Measurements from ENCODE around the gene ALOX5AP. TPM values are rescaled to one million over a fixed set of nuclear protein-coding genes. Genes with fewer than 3 reads are reported as not detected.
"Not testable (repeated sequence)": the region's sequence is repeated elsewhere in the genome, so short reads cannot be mapped to it uniquely, and the experiment has no call there.

ALOX5AP gene
- total and polyA plus RNA-seq, 2 experiments from 2014 or later = 0.49 TPM; not detected in 1

DNA sequence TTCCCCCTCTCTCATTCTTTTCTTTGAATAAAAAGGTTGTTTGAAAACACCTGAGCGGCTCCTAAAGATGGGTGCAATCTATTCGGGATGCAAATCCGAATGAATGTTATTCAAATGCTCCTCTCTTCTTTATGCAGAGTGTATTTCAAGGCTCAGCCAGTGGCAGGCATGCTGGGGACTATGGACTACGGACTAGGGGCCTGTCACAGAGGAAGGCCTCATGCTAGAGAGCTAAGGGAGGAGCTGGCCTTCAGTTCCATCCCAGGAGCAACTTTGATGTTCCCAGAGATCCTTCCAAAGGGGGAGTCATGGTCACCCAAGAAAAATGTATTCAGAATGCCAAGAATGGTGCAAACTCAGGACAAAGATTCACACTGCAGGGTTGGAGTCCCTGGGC, 9.3 kb downstream of the ALOX5AP start:
- H3K4me2 ChIP-seq (ENCODE audit: unreplicated experiment) = peak overlapping the region; percentile 47
- in situ Hi-C loops (cut with MboI) = no loop called here

DNA sequence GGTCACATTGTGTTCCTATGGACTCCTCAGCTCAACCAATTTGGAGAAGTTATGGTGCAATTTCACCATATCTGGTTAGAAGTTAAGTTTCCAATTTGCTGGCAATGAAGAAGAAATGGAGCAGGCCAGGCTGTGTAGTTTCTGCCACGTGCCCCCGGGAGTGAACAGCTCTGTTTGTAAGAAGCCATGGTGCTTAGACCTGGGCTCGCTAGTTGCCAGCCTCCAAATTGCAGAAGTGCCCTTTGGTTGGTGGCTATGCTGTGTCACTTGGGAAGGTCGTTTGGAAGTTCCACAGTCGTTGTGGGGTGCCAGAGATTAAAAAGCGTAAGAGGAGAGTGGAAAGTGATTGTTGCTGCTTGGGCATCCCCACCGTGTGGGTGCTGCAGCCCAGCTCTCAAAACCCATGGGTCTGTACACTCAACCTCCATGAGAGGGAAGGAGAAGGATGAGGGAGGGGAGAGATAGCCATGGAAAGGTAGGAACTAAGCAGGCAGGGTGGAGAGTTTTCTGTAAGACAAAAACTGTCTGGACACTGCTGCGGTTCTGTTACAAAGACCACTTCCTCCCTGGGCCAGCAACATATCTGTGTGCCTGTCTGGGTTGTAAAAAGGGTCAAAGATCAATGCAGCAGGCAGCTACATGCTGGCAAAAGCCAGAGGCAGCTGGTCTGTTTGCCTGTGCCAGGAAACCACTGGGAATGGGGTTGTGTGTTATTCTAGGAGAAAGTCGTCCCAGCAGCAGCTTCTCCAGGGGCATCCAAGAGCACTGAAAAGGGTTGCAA, 10.8 kb downstream of the ALOX5AP start:
- no peaks in the 10 kb centered on the region for H3K9me2 ChIP-seq (ENCODE audit: insufficient read depth)
- H3K4me1 ChIP-seq (ENCODE audit: insufficient read depth) = peaks cover 25% of the 10 kb centered on the region
- WGBS, 2 experiments (ENCODE audit: low coverage in 1 of 2, low lambda C conversion rate in 2 of 2, missing lambda C conversion rate in 2 of 2) = 66 to 71% methylated on average over 9 of the region's 9 CpGs
- in situ Hi-C loops (cut with MboI) = no loop called here
- H3F3A ChIP-seq (ENCODE audit: insufficient read depth) = peaks cover 17% of the 10 kb centered on the region; the same call in 1 of the 2 replicates
- no peaks in the 10 kb centered on the region for H3K36me3 ChIP-seq (ENCODE audit: low read depth)
- no peaks in the 10 kb centered on the region for H4K20me1 ChIP-seq (ENCODE audit: insufficient read depth)
- H3K9ac ChIP-seq = no peak overlapping the region
- no peak for DNase-seq
- no peaks in the 10 kb centered on the region for H3K27me3 ChIP-seq (replicated peaks; ENCODE audit: insufficient read depth)
- no peaks in the 10 kb centered on the region for H3K79me2 ChIP-seq (ENCODE audit: insufficient read depth)
- H3K9me3 ChIP-seq (ENCODE audit: low read depth) = no peaks in the 10 kb centered on the region
- H3K4me3 ChIP-seq = no peak overlapping the region
- H3K4me2 ChIP-seq (ENCODE audit: unreplicated experiment) = no peak overlapping the region
- H3K27ac ChIP-seq = no peak overlapping the region
- no peak overlapping the region for H2AFZ ChIP-seq
- TF ChIP-seq EZH2phosphoT487 (IDR thresholded peaks at IDR 0.05; ENCODE audit: insufficient read depth, low read depth) (no peak), EZH2 (IDR thresholded peaks at IDR 0.05; ENCODE audit: insufficient read depth, poor library complexity, severe bottlenecking) (no peak)

More for the DNA sequence above, 9.3 kb downstream of the ALOX5AP start:
- WGBS, 2 experiments (ENCODE audit: low coverage in 1 of 2, low lambda C conversion rate in 2 of 2, missing lambda C conversion rate in 2 of 2) = 74 to 82% methylated on average over 4 of the region's 4 CpGs
- no peaks in the 10 kb centered on the region for H3K36me3 ChIP-seq (ENCODE audit: low read depth)
- no peaks in the 10 kb centered on the region for H3K9me2 ChIP-seq (ENCODE audit: insufficient read depth)
- no peak for DNase-seq
- TF ChIP-seq EZH2 (IDR thresholded peaks at IDR 0.05; ENCODE audit: insufficient read depth, poor library complexity, severe bottlenecking) = no peak
- no peak for TF ChIP-seq EZH2phosphoT487 (IDR thresholded peaks at IDR 0.05; ENCODE audit: insufficient read depth, low read depth)
- H3K27me3 ChIP-seq (replicated peaks; ENCODE audit: insufficient read depth) = no peaks in the 10 kb centered on the region
- peaks cover 39% of the 10 kb centered on the region for H3K4me1 ChIP-seq (ENCODE audit: insufficient read depth)
- H3K4me3 ChIP-seq = 0 out of 2 replicates have a peak overlapping the region, but pooled peaks have one; percentile 45
- no peak overlapping the region for H3K9ac ChIP-seq
- no peaks in the 10 kb centered on the region for H4K20me1 ChIP-seq (ENCODE audit: insufficient read depth)
- H2AFZ ChIP-seq = no peak overlapping the region
- H3F3A ChIP-seq (ENCODE audit: insufficient read depth) = peaks cover 30% of the 10 kb centered on the region
- H3K27ac ChIP-seq = no peak overlapping the region
- no peaks in the 10 kb centered on the region for H3K9me3 ChIP-seq (ENCODE audit: low read depth)
- H3K79me2 ChIP-seq (ENCODE audit: insufficient read depth) = no peaks in the 10 kb centered on the region

DNA sequence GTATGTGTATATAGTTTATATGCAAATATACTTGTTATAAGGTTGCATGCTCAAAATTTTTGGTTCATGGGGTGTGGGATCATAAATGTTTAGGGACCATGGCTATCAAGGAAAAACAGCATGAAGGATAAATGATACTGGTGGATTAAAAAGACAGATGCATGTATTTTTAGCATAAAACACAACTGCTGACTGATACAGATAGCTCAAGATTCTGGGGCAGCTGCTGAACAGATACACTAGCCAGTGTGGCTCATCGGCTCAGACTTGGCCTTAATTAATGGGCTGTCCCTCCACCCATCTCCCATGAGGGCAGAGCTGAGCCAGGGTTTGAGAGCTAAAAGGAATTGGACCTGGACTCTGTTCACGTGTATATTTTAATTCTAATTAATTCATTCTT, 11.4 kb downstream of the ALOX5AP start:
- Histone ChIP-seq H3K4me2 (ENCODE audit: unreplicated experiment) (no peak overlapping the region), H3K36me3 (ENCODE audit: low read depth) (no peaks in the 10 kb centered on the region), H3K4me1 (ENCODE audit: insufficient read depth) (peaks cover 25% of the 10 kb centered on the region), H3K79me2 (ENCODE audit: insufficient read depth) (no peaks in the 10 kb centered on the region), H3K9ac (no peak overlapping the region), H3K9me2 (ENCODE audit: insufficient read depth) (no peaks in the 10 kb centered on the region), H3K9me3 (ENCODE audit: low read depth) (no peaks in the 10 kb centered on the region), H3K4me3 (no peak overlapping the region), H3K27me3 (replicated peaks; ENCODE audit: insufficient read depth) (no peaks in the 10 kb centered on the region), H3F3A (ENCODE audit: insufficient read depth) (peaks cover 17% of the 10 kb centered on the region; the same call in 1 of the 2 replicates), H4K20me1 (ENCODE audit: insufficient read depth) (no peaks in the 10 kb centered on the region), H3K27ac (no peak overlapping the region), H2AFZ (no peak overlapping the region)
- DNase-seq = no peak
- in situ Hi-C loops (cut with MboI) = no loop called here
- 43 to 59% methylated on average over 2 of the region's 2 CpGs for WGBS, 2 experiments (ENCODE audit: low coverage in 1 of 2, low lambda C conversion rate in 2 of 2, missing lambda C conversion rate in 2 of 2)
- no peak for TF ChIP-seq EZH2phosphoT487 (IDR thresholded peaks at IDR 0.05; ENCODE audit: insufficient read depth, low read depth)
- TF ChIP-seq EZH2 (IDR thresholded peaks at IDR 0.05; ENCODE audit: insufficient read depth, poor library complexity, severe bottlenecking) = no peak

DNA sequence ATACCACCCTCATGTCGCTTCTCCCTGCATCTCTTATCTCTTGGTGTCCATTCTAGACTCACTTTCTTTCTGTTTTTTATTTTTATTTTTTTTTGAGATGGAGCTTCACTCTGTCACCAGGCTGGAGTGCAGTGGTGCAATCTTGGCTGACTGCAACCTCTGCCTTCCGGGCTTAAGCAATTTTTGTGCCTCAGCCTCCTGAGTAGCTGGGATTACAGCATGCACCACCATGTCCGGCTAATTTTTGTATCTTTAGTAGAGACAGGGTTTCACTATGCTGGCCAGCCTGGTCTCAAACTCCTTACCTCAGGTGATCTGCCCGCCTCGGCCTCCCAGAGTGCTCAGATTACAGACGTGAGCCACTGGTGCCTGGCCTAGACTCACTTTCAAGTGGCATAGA, 12.5 kb downstream of the ALOX5AP start:
- H3K4me3 ChIP-seq; H3K9me3 ChIP-seq (ENCODE audit: low read depth); in situ Hi-C loops (cut with MboI); H3K9me2 ChIP-seq (ENCODE audit: insufficient read depth); H3K4me2 ChIP-seq (ENCODE audit: unreplicated experiment); H3K9ac ChIP-seq; H3K36me3 ChIP-seq (ENCODE audit: low read depth); H3K27ac ChIP-seq; H3K27me3 ChIP-seq (replicated peaks; ENCODE audit: insufficient read depth); H4K20me1 ChIP-seq (ENCODE audit: insufficient read depth); H2AFZ ChIP-seq; H3K79me2 ChIP-seq (ENCODE audit: insufficient read depth): not testable (repeated sequence)
- Histone ChIP-seq H3K4me1 (ENCODE audit: insufficient read depth) (peaks cover 21% of the 10 kb centered on the region), H3F3A (ENCODE audit: insufficient read depth) (peaks cover 17% of the 10 kb centered on the region; the same call in 1 of the 2 replicates)
- 84 to 87% methylated on average over 6 of the region's 6 CpGs for WGBS, 2 experiments (ENCODE audit: low coverage in 1 of 2, low lambda C conversion rate in 2 of 2, missing lambda C conversion rate in 2 of 2)
- DNase-seq = peak; percentile 24

Measured in GM23248 (cell line).